ENCODE results near the gene RPL35.

- TF ChIP-seq, protein P1, sequence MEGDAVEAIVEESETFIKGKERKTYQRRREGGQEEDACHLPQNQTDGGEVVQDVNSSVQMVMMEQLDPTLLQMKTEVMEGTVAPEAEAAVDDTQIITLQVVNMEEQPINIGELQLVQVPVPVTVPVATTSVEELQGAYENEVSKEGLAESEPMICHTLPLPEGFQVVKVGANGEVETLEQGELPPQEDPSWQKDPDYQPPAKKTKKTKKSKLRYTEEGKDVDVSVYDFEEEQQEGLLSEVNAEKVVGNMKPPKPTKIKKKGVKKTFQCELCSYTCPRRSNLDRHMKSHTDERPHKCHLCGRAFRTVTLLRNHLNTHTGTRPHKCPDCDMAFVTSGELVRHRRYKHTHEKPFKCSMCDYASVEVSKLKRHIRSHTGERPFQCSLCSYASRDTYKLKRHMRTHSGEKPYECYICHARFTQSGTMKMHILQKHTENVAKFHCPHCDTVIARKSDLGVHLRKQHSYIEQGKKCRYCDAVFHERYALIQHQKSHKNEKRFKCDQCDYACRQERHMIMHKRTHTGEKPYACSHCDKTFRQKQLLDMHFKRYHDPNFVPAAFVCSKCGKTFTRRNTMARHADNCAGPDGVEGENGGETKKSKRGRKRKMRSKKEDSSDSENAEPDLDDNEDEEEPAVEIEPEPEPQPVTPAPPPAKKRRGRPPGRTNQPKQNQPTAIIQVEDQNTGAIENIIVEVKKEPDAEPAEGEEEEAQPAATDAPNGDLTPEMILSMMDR (IDR thresholded peaks at IDR 0.05) = no peak
- TF ChIP-seq POLR2A (IDR thresholded peaks at IDR 0.05) = no peak
Measured at GRCh38 chr9:124831642-124832364, 30.0 kb downstream of the RPL35 start.

All from vagina (tissue), 2 donors.